Gastroesophageal sphincter (tissue), 2 donors: ENCODE results near the gene RAP1GDS1.

Experiments
- POLR2A ChIP-seq, 2 donors: fragments of 450-650 bp; IDR thresholded peaks; one replicate each; pipeline ENCODE4 v1.6.1; 2017; ENCODE audit warnings: antibody characterized with exemption in 2 of 2, mild to moderate bottlenecking in 2 of 2, moderate library complexity in 1 of 2
- POLR2AphosphoS5 ChIP-seq: sonication (generic); formaldehyde crosslinking; IDR thresholded peaks from one replicate; pipeline ENCODE4 v1.6.1; 2017; ENCODE audit warnings: antibody characterized with exemption

GRCh38 chr4:98462487-98462886 lies 201.3 kb downstream of the RAP1GDS1 start:
- TF ChIP-seq POLR2A (IDR thresholded peaks at IDR 0.05), result no peak
- no peak for TF ChIP-seq POLR2AphosphoS5
